Parathyroid adenoma (tissue), 2 donors: ENCODE data around the gene SLC25A1.

Experiments
- H2AFZ ChIP-seq: fragments of 300-600 bp; sonication (generic); one replicate; pipeline ENCODE4 v1.7.0; 2017; ENCODE audit warnings: antibody characterized with exemption, mild to moderate bottlenecking
- H3K27ac ChIP-seq: fragments of 300-600 bp; sonication (generic); one replicate; pipeline ENCODE4 v1.7.0; 2017
- H3K27me3 ChIP-seq: fragments of 300-600 bp; sonication (generic); one replicate; pipeline ENCODE4 v1.7.0; 2017; ENCODE audit warnings: low read length; ENCODE audit not compliant: control insufficient read depth, insufficient read depth
- H3K36me3 ChIP-seq: fragments of 300-600 bp; sonication (generic); one replicate; pipeline ENCODE4 v1.7.0; 2017; ENCODE audit warnings: low read length; ENCODE audit not compliant: control insufficient read depth, insufficient read depth
- H3K4me1 ChIP-seq: fragments of 300-600 bp; sonication (generic); one replicate; pipeline ENCODE4 v1.7.0; 2017; ENCODE audit warnings: control low read depth
- H3K4me2 ChIP-seq: fragments of 300-600 bp; sonication (generic); one replicate; pipeline ENCODE4 v1.7.0; 2017; ENCODE audit warnings: low read length
- H3K4me3 ChIP-seq: fragments of 300-600 bp; sonication (generic); one replicate; pipeline ENCODE4 v1.7.0; 2017; ENCODE audit warnings: low read depth, low read length
- H3K79me2 ChIP-seq: fragments of 300-600 bp; sonication (generic); one replicate; pipeline ENCODE4 v1.7.0; 2017; ENCODE audit warnings: control low read depth
- H3K9ac ChIP-seq: fragments of 300-600 bp; sonication (generic); one replicate; pipeline ENCODE4 v1.7.0; 2017; ENCODE audit warnings: mild to moderate bottlenecking
- H3K9me3 ChIP-seq: fragments of 300-600 bp; sonication (generic); one replicate; pipeline ENCODE4 v1.7.0; 2017; ENCODE audit warnings: low read length; ENCODE audit not compliant: control insufficient read depth
- CTCF ChIP-seq: fragments of 300-600 bp; sonication (generic); IDR thresholded peaks from one replicate; pipeline ENCODE4 v1.7.0; 2017; ENCODE audit warnings: antibody characterized with exemption, mild to moderate bottlenecking
- donor health status: primary hyperparathyroidism.

The SLC25A1 gene

GRCh38 chr22:19178657-19179496 is at the start of gene SLC25A1:
SLC25A1 (minus strand) TSS chr22:19178736; CDS start chr22:19178673, 63 bp downstream.
- Histone ChIP-seq H3K4me2 (peak within 1 kb of the TSS; percentile 95), H3K79me2 (no peaks in the 10 kb centered on the region), H3K36me3 (no peaks in the 10 kb centered on the region), H3K27ac (peak within 1 kb of the TSS; percentile 63), H3K27me3 (no peaks in the 10 kb centered on the region), H3K4me3 (peak within 1 kb of the TSS; percentile 70), H3K4me1 (no peaks in the 10 kb centered on the region), H3K9ac (peak within 1 kb of the TSS; percentile 28), H3K9me3 (no peaks in the 10 kb centered on the region), H2AFZ (peak within 1 kb of the TSS; percentile 84)
- no peak for TF ChIP-seq CTCF

GRCh38 chr22:19228179-19228578 is 49.6 kb upstream of the SLC25A1 start:
- Histone ChIP-seq H3K79me2 (no peaks in the 10 kb centered on the region), H3K9ac (no peak overlapping the region), H3K4me2 (no peak overlapping the region), H3K4me3 (no peak overlapping the region), H3K27ac (no peak overlapping the region), H3K27me3 (no peaks in the 10 kb centered on the region), H3K36me3 (no peaks in the 10 kb centered on the region), H2AFZ (no peak overlapping the region), H3K9me3 (no peaks in the 10 kb centered on the region), H3K4me1 (no peaks in the 10 kb centered on the region)
- no peak for TF ChIP-seq CTCF

- Histone ChIP-seq H3K27ac (no peak overlapping the region), H3K4me1 (no peaks in the 10 kb centered on the region), H3K4me3 (no peak overlapping the region), H3K9me3 (no peaks in the 10 kb centered on the region), H3K79me2 (no peaks in the 10 kb centered on the region), H3K27me3 (no peaks in the 10 kb centered on the region), H2AFZ (no peak overlapping the region), H3K4me2 (no peak overlapping the region), H3K9ac (no peak overlapping the region), H3K36me3 (no peaks in the 10 kb centered on the region)
- TF ChIP-seq CTCF: no peak
These were observed 47.9 kb upstream of the SLC25A1 start for GRCh38 chr22:19226428-19226827.

GRCh38 chr22:19225560-19225959 is 47.0 kb upstream of the SLC25A1 start:
- Histone ChIP-seq H3K9me3 (no peaks in the 10 kb centered on the region), H3K27me3 (no peaks in the 10 kb centered on the region), H3K27ac (no peak overlapping the region), H3K4me3 (no peak overlapping the region), H3K4me2 (no peak overlapping the region), H3K9ac (no peak overlapping the region), H3K36me3 (no peaks in the 10 kb centered on the region), H3K79me2 (no peaks in the 10 kb centered on the region), H2AFZ (no peak overlapping the region), H3K4me1 (no peaks in the 10 kb centered on the region)
- TF ChIP-seq CTCF: no peak

GRCh38 chr22:19224985-19225384 is 46.4 kb upstream of the SLC25A1 start:
- no peak overlapping the region for H2AFZ ChIP-seq
- no peaks in the 10 kb centered on the region for H3K79me2 ChIP-seq
- no peak for TF ChIP-seq CTCF
- no peaks in the 10 kb centered on the region for H3K36me3 ChIP-seq
- no peak overlapping the region for H3K4me3 ChIP-seq
- no peaks in the 10 kb centered on the region for H3K27me3 ChIP-seq
- H3K9ac ChIP-seq: no peak overlapping the region
- no peaks in the 10 kb centered on the region for H3K4me1 ChIP-seq
- H3K27ac ChIP-seq: no peak overlapping the region
- no peak overlapping the region for H3K4me2 ChIP-seq
- H3K9me3 ChIP-seq: no peaks in the 10 kb centered on the region
